GM23248 (cell line): Measurements from ENCODE around the gene GAS7.

Experiments
- EZH2 ChIP-seq: fragments of 200-600 bp; sonication (generic); IDR thresholded peaks from 2 replicates; pipeline ENCODE4 v1.6.1; 2018; ENCODE audit warnings: antibody characterized with exemption, mild to moderate bottlenecking; ENCODE audit not compliant: insufficient read depth, poor library complexity, severe bottlenecking
- EZH2phosphoT487 ChIP-seq: fragments of 200-600 bp; sonication (generic); IDR thresholded peaks from 2 replicates; pipeline ENCODE4 v1.6.1; 2018; ENCODE audit warnings: antibody characterized with exemption, moderate library complexity, mild to moderate bottlenecking, low read depth; ENCODE audit not compliant: insufficient read depth

DNA sequence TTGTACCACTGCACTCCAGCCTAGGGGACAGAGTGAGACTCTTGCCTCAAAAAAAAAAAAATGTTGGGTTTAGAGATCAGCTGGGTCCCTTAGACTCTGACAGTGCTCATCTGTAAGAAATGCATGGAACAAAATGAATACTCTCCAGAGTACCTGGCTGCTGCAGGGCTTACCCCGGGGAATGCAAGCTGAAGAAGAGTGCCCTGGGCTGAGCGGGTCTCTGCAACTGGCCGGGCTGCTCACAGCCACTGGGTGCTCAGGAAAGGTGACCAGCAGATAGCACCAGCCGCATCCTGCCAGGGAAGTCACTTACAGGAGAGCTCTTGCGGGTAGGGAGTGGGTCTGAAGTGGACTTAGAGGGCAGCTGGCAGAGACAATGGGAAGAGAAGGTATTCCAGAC, 82.1 kb downstream of the GAS7 start:
- no peak for TF ChIP-seq EZH2phosphoT487
- TF ChIP-seq EZH2 = no peak
